Measurements from ENCODE around the gene SYTL1. TPM values are rescaled to one million over a fixed set of nuclear protein-coding genes. Genes with fewer than 3 reads are reported as not detected.

Gene SYTL1
- total and polyA plus RNA-seq, 12 donors, result 0.22 to 10.9 (median 1.0) TPM; not detected in 2

GRCh38 chr1:27351541-27352107 lies 9.8 kb downstream of the SYTL1 start:
- peaks cover 0 to 28% of the 10 kb centered on the region in 2 donors for H3K36me3 ChIP-seq (replicated peaks in 1 of 2)
- intact Hi-C loops (cut with DNase I), result loop anchor here in 1 of 2 donors (10.0 kb wide), 1 partner anchor 47 kb away; no protein-coding TSS in a partner anchor
- no peak for TF ChIP-seq CTCF (IDR thresholded peaks at IDR 0.05)
- no peak for TF ChIP-seq POLR2A (IDR thresholded peaks at IDR 0.05)
- no peak overlapping the region for H3K4me3 ChIP-seq
- H3K9me3 ChIP-seq (replicated peaks in 1 of 3), result no peaks in the 10 kb centered on the region
- no peak overlapping the region for H3K27ac ChIP-seq
- peaks cover 0 to 12% of the 10 kb centered on the region in 2 donors for H3K4me1 ChIP-seq (replicated peaks in 1 of 2)
- peaks cover 4% of the 10 kb centered on the region for H3K27me3 ChIP-seq
- WGBS, 4 donors, result 63 to 83% (median 68%) methylated on average over 3 to 8 of the region's 8 CpGs
- no peak for DNase-seq

- WGBS, 4 donors, result 90 to 97% (median 93%) methylated on average over 6 to 13 of the region's 13 CpGs
- H3K4me3 ChIP-seq, result no peak overlapping the region
- H3K4me1 ChIP-seq (replicated peaks in 1 of 2), result peaks cover 0 to 17% of the 10 kb centered on the region in 2 donors
- H3K27ac ChIP-seq, result no peak overlapping the region
- H3K27me3 ChIP-seq, result peaks cover 4% of the 10 kb centered on the region
- peaks cover 0 to 42% of the 10 kb centered on the region in 2 donors for H3K36me3 ChIP-seq (replicated peaks in 1 of 2)
- H3K9me3 ChIP-seq (replicated peaks in 1 of 3), result no peaks in the 10 kb centered on the region
- intact Hi-C loops (cut with DNase I), result loop anchor here in 1 of 2 donors (10.0 kb wide), 1 partner anchor 48 kb away; no protein-coding TSS in a partner anchor
- TF ChIP-seq POLR2A (IDR thresholded peaks at IDR 0.05) (no peak), CTCF (IDR thresholded peaks at IDR 0.05) (no peak)
- DNase-seq, result no peak
These were observed 11.3 kb downstream of the SYTL1 start for GRCh38 chr1:27353166-27353565.

GRCh38 chr1:27353629-27354028 lies 11.8 kb downstream of the SYTL1 start:
- peaks cover 0 to 17% of the 10 kb centered on the region in 2 donors for H3K4me1 ChIP-seq (replicated peaks in 1 of 2)
- no peaks in the 10 kb centered on the region for H3K9me3 ChIP-seq (replicated peaks in 1 of 3)
- WGBS, 4 donors, result 86 to 96% (median 96%) methylated on average over 1 to 3 of the region's 3 CpGs; no CpG with 5 or more reads in 1 of the 4 donors
- no peak for DNase-seq
- intact Hi-C loops (cut with DNase I), result loop anchor here in 1 of 2 donors (10.0 kb wide), 1 partner anchor 49 kb away; no protein-coding TSS in a partner anchor
- no peak overlapping the region for H3K27ac ChIP-seq
- TF ChIP-seq CTCF (IDR thresholded peaks at IDR 0.05) (no peak), POLR2A (IDR thresholded peaks at IDR 0.05) (no peak)
- peaks cover 4% of the 10 kb centered on the region for H3K27me3 ChIP-seq
- H3K4me3 ChIP-seq, result no peak overlapping the region
- peaks cover 0 to 46% of the 10 kb centered on the region in 2 donors for H3K36me3 ChIP-seq (replicated peaks in 1 of 2)

GRCh38 chr1:27355683-27356082 lies 13.9 kb downstream of the SYTL1 start:
- no peak overlapping the region for H3K4me3 ChIP-seq
- H3K4me1 ChIP-seq (replicated peaks in 1 of 2), result peaks cover 0 to 5% of the 10 kb centered on the region in 2 donors
- intact Hi-C loops (cut with DNase I), result loop anchor here (5.0 to 10.0 kb wide), 2 partner anchors 37 to 51 kb away; partner anchors contain the start of gene GPR3 (in 2 of the 2)
- no peak overlapping the region for H3K27ac ChIP-seq
- TF ChIP-seq POLR2A (IDR thresholded peaks at IDR 0.05) (no peak), CTCF (IDR thresholded peaks at IDR 0.05) (no peak)
- H3K27me3 ChIP-seq, result peaks cover 1% of the 10 kb centered on the region
- no peak for DNase-seq
- 89 to 92% (median 90%) methylated on average over 4 to 5 of the region's 5 CpGs for WGBS, 4 donors
- no peaks in the 10 kb centered on the region for H3K9me3 ChIP-seq (replicated peaks in 1 of 3)
- peaks cover 0 to 46% of the 10 kb centered on the region in 2 donors for H3K36me3 ChIP-seq (replicated peaks in 1 of 2)

Data from adrenal gland (tissue), 12 donors.